SK-N-SH (cell line): ENCODE measurements around the gene ABCB9. TPM values are rescaled to one million over a fixed set of nuclear protein-coding genes. Genes with fewer than 3 reads are reported as not detected.

Source experiments
- CTCF ChIA-PET: fragments of 300-600, 350-600 bp; formaldehyde crosslinking; extraction: SDS; loops from one replicate; lab custom pipeline; 2021; lab: Yijun Ruan, JAX
- POLR2A ChIA-PET: fragments of 350-600 bp; sonication (Branson Sonifier 250); formaldehyde crosslinking; extraction: SDS; loops from one replicate; lab custom pipeline; 2020; ENCODE audit warnings: antibody characterized with exemption, inconsistent platforms; lab: Yijun Ruan, JAX
- DNase-seq: peaks from one replicate; pipeline ENCODE4 v3.0.0; 2012
- H2AFZ ChIP-seq: fragments of 200-600 bp; sonication (generic); 2 replicates; pipeline ENCODE4 v1.8.1; 2016; ENCODE audit warnings: antibody characterized with exemption, mild to moderate bottlenecking, low read depth
- H3F3A ChIP-seq: fragments of 200-600 bp; sonication (generic); replicated peaks from 2 replicates; pipeline ENCODE3; 2016; ENCODE audit warnings: antibody characterized with exemption, mild to moderate bottlenecking; ENCODE audit not compliant: insufficient read depth
- H3K27ac ChIP-seq, 2 experiments: fragments of 200-500 bp in 1 of 2; fragments of 200-600 bp in 1 of 2; sonication (Bioruptor generic) in 1 of 2; sonication (generic), shearing (Covaris generic) in 1 of 2; 2 replicates each; pipeline versions ENCODE4 v1.5.1 to v1.6.1; 2014 to 2016; ENCODE audit warnings: low read depth in 2 of 2, inconsistent platforms in 1 of 2, low read length in 1 of 2, mild to moderate bottlenecking in 1 of 2, mixed read lengths in 1 of 2
- H3K27me3 ChIP-seq: fragments of 200-600 bp; sonication (generic), shearing (Covaris generic); 2 replicates; pipeline ENCODE4 v1.6.1; 2016; ENCODE audit warnings: mixed run types; ENCODE audit not compliant: insufficient read depth
- H3K36me3 ChIP-seq, 2 experiments: fragments of 200-500 bp in 1 of 2; fragments of 200-600 bp in 1 of 2; sonication (Bioruptor generic) in 1 of 2; sonication (generic) in 1 of 2; replicated peaks in 1 of 2; 2 replicates each; pipeline versions ENCODE3 to v1.5.1; 2014 to 2016; ENCODE audit warnings: low read length in 1 of 2, mild to moderate bottlenecking in 1 of 2; ENCODE audit not compliant: insufficient read depth in 2 of 2, control insufficient read depth in 1 of 2
- H3K4me1 ChIP-seq, 2 experiments: fragments of 200-500 bp in 1 of 2; fragments of 200-600 bp in 1 of 2; sonication (Bioruptor generic) in 1 of 2; sonication (generic), shearing (Covaris generic) in 1 of 2; 2 replicates each; pipeline versions ENCODE4 v1.5.1 to v1.6.1; 2014 to 2016; ENCODE audit warnings: low read depth in 1 of 2, low read length in 1 of 2, mixed run types in 1 of 2; ENCODE audit not compliant: insufficient read depth in 2 of 2, control insufficient read depth in 1 of 2
- H3K4me2 ChIP-seq: fragments of 200-600 bp; sonication (generic), shearing (Covaris generic); 2 replicates; pipeline ENCODE4 v1.6.1; 2017; ENCODE audit warnings: mixed run types
- H3K4me3 ChIP-seq, 2 experiments: fragments of 200-500 bp in 1 of 2; fragments of 200-600 bp in 1 of 2; sonication (Bioruptor generic) in 1 of 2; sonication (generic), shearing (Covaris generic) in 1 of 2; 2 replicates each; pipeline versions ENCODE4 v1.5.1 to v1.8.1; 2014 to 2016; ENCODE audit warnings: low read depth in 2 of 2, inconsistent platforms in 1 of 2, low read length in 1 of 2, mild to moderate bottlenecking in 1 of 2, mixed read lengths in 1 of 2, moderate library complexity in 1 of 2
- H3K79me2 ChIP-seq: fragments of 200-600 bp; sonication (generic); 2 replicates; pipeline ENCODE4 v1.8.1; 2017; ENCODE audit warnings: mild to moderate bottlenecking; ENCODE audit not compliant: insufficient read depth
- H3K9ac ChIP-seq: fragments of 200-600 bp; sonication (generic); 2 replicates; pipeline ENCODE4 v1.6.1; 2017; ENCODE audit warnings: mixed run types
- H3K9me2 ChIP-seq: fragments of 200-600 bp; sonication (generic); 2 replicates; pipeline ENCODE4 v1.6.1; 2017; ENCODE audit warnings: mixed run types
- H3K9me3 ChIP-seq: fragments of 200-600 bp; sonication (generic); 2 replicates; pipeline ENCODE4 v1.6.1; 2017; ENCODE audit warnings: mixed run types, mild to moderate bottlenecking, moderate library complexity
- H4K20me1 ChIP-seq: fragments of 200-600 bp; sonication (generic); 2 replicates; pipeline ENCODE4 v1.6.1; 2017; ENCODE audit warnings: mild to moderate bottlenecking, mixed run types; ENCODE audit not compliant: insufficient read depth
- CTCF ChIP-seq: fragments of 200-600 bp; sonication (generic); IDR thresholded peaks from 2 replicates; pipeline ENCODE4 v1.6.1; 2017; ENCODE audit warnings: antibody characterized with exemption, mild to moderate bottlenecking, moderate library complexity
- FOSL2 ChIP-seq: IDR thresholded peaks from 2 replicates; pipeline ENCODE4 v1.4.0; 2012; ENCODE audit warnings: low read depth, mild to moderate bottlenecking, moderate library complexity, borderline replicate concordance
- JUND ChIP-seq: IDR thresholded peaks from 2 replicates; pipeline ENCODE4 v1.4.0; 2012
- MEF2A ChIP-seq: IDR thresholded peaks from 2 replicates; pipeline ENCODE4 v1.4.0; 2012; ENCODE audit warnings: low read depth, borderline replicate concordance
- NRF1 ChIP-seq: IDR thresholded peaks from 2 replicates; pipeline ENCODE4 v1.6.1; 2012; ENCODE audit warnings: low read depth, mild to moderate bottlenecking, low read length
- RAD21 ChIP-seq: IDR thresholded peaks from 2 replicates; pipeline ENCODE4 v1.6.1; 2012; ENCODE audit warnings: mild to moderate bottlenecking, low read length
- SMC3 ChIP-seq: IDR thresholded peaks from 2 replicates; pipeline ENCODE4 v1.6.1; 2012; ENCODE audit warnings: low read depth, low read length, improper control_type of control experiment
- TAF1 ChIP-seq: IDR thresholded peaks from 2 replicates; pipeline ENCODE4 v1.6.1; 2012; ENCODE audit warnings: low read depth, mild to moderate bottlenecking, low read length, moderate library complexity, borderline replicate concordance
- TCF12 ChIP-seq: IDR thresholded peaks from 2 replicates; pipeline ENCODE4 v1.4.0; 2012
- USF1 ChIP-seq: IDR thresholded peaks from 2 replicates; pipeline ENCODE4 v1.4.0; 2012; ENCODE audit warnings: low read depth, borderline replicate concordance
- YY1 ChIP-seq: IDR thresholded peaks from 2 replicates; pipeline ENCODE4 v1.4.0; 2012; ENCODE audit warnings: low read depth, mild to moderate bottlenecking
- ZBTB33 ChIP-seq: IDR thresholded peaks from 2 replicates; pipeline ENCODE4 v1.4.0; 2012; ENCODE audit warnings: low read depth, borderline replicate concordance
- WGBS: methylation state at CpG from one replicate; pipeline ENCODE4 v1.1.6; 2017; ENCODE audit warnings: low lambda C conversion rate; 5-methylcytosine and 5-hydroxymethylcytosine counted together
- polyA plus RNA-seq, 3 experiments: library from polyadenylated mRNA; depleted of rRNA; stranded (reverse); fragments of >200 nt; gene quantifications; 2 replicates each; pipeline ENCODE4 v1.2.3, GENCODE V29; 2012

Gene ABCB9
- polyA plus RNA-seq, 1 of the 3 experiments (the other 2 are of a cell fraction) = 6.2 TPM

GRCh38 chr12:122951979-122952892 is 14.0 kb downstream of the ABCB9 start:
- TF ChIP-seq NRF1 (no peak), MEF2A (no peak), CTCF (peak; percentile 83), ZBTB33 (no peak), USF1 (no peak), JUND (no peak), SMC3 (peak; percentile 98), YY1 (no peak), TAF1 (no peak), FOSL2 (no peak), TCF12 (no peak), RAD21 (peak; percentile 98)
- TF ChIP-seq, all 33 proteins: peak for 3
- H3K27ac ChIP-seq = peak overlapping the region in 1 of 2 experiments; percentile 57; a peak in 1 of 4 replicates
- H3K4me1 ChIP-seq = 0 out of 4 replicates have a peak, but pooled peaks cover 0 to 11% of the 10 kb centered on the region in 2 experiments
- no peak overlapping the region for H3K4me2 ChIP-seq
- no peak overlapping the region for H3K9ac ChIP-seq
- WGBS = 63% methylated on average over 10 of the region's 12 CpGs
- no peaks in the 10 kb centered on the region for H3K79me2 ChIP-seq
- no peaks in the 10 kb centered on the region for H3K9me3 ChIP-seq
- no peaks in the 10 kb centered on the region for H3K36me3 ChIP-seq
- no peaks in the 10 kb centered on the region for H4K20me1 ChIP-seq
- no peak overlapping the region for H2AFZ ChIP-seq
- POLR2A ChIA-PET = no interaction called here
- peak; percentile 36 for DNase-seq
- CTCF ChIA-PET = interaction anchor here (0.5 to 13.7 kb wide), 34 partner anchors 11 to 314 kb away, joined by 3 to 148 read pairs (median 5); partner anchors contain the start of gene VPS37B
- no peak overlapping the region; a peak in 1 of 4 replicates for H3K4me3 ChIP-seq
- H3F3A ChIP-seq = peaks cover 11% of the 10 kb centered on the region
- H3K9me2 ChIP-seq = no peaks in the 10 kb centered on the region
- H3K27me3 ChIP-seq = no peaks in the 10 kb centered on the region
